GM15510 (cell line): ENCODE measurements around the gene CORT.

Experiments
- POLR2A ChIP-seq: IDR thresholded peaks from 3 replicates; pipeline ENCODE4 v1.6.1; 2011; ENCODE audit warnings: borderline replicate concordance; ENCODE audit not compliant: insufficient read length; ENCODE audit errors: extremely low read depth

CORT gene

GRCh38 chr1:10467078-10467477 is 17.2 kb downstream of the CORT start:
- TF ChIP-seq POLR2A = no peak

DNA sequence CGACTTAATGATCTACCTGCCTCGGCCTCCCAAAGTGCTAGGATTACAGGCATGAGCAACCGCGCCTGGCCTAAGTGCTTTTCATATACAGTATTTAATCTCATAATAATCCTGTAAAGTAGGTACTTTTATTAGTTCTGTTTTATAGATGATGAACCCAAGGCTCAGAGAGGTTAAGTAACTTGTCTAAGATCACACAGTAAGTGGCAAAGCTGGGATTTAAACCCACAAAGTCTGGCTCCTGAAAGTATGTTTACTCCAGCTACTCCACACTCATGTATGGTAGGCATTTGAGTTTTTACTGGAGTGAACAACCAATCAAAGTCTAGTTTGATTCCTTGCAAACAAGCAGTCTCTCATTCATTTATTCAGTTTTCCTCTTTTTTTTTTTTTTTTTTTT is 20.2 kb downstream of the CORT start:
- TF ChIP-seq POLR2A = no peak

DNA sequence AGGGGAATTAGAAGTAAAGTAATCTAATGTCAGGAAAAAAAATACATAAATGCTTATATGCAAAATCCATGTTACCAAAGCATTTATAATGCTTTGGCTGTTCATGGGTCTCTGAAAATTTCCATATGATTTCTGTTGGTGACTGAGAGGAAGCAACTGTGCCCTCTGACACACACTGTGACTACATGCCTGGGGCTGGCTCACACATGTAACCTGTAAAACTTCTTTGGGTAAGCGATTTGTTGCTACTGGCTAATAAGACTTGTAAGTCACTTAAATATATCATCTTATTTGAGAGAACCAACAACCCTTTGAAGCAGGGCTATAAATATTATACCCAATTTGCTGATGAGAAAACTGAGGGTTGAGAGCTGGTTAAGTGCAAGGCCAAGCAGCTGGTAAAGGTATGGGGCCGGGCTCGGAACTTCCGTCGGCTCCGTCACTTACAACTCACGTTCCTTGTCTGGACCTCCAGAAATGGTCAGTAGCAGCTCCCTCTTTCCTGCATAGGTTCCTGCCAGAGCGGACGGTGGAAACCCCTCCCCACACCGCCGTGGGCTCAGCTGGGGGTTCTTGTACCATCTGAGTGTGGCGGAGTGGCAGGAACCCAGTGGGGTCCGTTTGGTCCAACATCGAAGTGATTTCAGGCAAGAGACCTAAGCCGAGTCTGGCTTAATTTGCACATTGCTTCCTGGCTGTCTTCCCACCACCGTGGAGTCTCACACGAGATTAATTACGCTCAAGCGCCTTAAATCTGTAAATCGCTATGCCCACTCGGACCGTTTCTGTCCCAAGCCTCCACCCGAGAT is 21.8 kb downstream of the CORT start:
- no peak for TF ChIP-seq POLR2A

DNA sequence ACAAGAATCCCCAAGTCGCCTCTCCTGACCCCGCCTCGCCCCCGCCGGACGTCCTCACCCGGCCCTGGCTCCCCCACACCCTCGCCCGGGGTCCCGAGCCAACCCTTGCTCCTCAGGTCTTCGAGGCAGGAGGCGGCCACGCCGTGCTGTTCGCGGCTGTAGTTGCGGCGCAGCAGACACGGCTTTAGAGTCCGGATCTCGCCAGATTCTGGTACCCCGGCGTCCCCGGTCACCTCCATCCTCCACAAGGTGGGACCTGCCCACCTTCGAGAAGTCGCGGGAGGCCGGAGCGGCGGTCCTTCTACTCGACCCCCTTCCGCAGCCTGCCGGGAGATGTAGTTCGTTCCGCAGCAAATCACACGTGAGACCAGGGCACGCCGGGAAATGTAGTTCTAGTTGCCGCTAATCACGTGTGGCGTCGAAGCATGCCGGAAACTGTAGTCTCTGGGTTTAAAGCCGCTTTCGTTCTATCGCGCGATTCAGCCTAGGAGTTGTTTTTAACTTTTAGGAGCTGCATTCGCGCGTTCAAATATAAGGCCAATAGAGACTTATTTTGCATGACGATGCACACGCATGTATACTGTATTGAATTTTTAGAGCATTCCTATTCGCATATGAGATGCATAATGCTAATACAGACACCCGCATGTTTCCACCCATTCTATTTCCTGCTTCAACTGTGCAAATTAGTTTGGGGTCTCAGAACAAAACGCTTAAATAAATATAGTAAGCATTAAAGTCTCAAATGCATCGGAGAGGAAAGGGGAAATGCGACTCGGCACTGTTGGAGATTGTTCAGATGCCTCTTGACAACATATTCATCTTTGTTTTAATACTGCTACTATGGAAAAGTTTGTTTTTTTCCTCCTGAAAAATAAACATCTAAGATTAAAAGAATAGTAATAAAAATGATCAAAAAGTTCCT is 22.7 kb downstream of the CORT start, which contains the start of gene DFFA:
Gene DFFA, minus strand, starts transcription at position 310 of the 925 bp plus-strand sequence. Its CDS starts 71 bp downstream, at position 239.
- peak; percentile 76 for TF ChIP-seq POLR2A

- no peak for TF ChIP-seq POLR2A
Observed at GRCh38 chr1:10473145-10473765, 23.4 kb downstream of the CORT start.

GRCh38 chr1:10474613-10475507 is 25.0 kb downstream of the CORT start, which contains the start of gene PEX14:
Gene PEX14, plus strand, starts transcription at chr1:10474950. Its CDS starts 17 bp downstream, at chr1:10474967.
- peak; percentile 78 for TF ChIP-seq POLR2A

GRCh38 chr1:10475510-10475909 is 25.7 kb downstream of the CORT start:
- no peak for TF ChIP-seq POLR2A

DNA sequence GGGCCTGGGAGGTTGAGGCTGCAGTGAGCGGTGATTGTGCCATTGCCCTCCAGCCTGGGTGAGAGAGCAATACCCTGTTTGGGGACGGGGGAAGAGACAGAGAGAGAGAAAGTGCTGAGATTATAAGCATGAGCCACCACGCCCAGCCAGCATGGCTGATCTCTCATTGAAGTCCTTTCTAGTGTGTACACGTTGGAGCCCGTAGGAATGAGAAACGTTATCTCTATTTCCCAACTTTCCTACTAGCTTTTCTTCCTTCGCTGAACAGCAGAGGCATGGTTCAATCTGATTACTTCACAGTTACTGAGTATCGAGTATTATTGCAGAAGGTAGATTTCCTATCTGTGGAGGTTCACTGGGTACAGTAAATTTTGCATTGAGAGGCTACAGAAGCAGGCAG is 29.5 kb downstream of the CORT start:
- no peak for TF ChIP-seq POLR2A

- no peak for TF ChIP-seq POLR2A
Observed at GRCh38 chr1:10480614-10481013, 30.8 kb downstream of the CORT start.

DNA sequence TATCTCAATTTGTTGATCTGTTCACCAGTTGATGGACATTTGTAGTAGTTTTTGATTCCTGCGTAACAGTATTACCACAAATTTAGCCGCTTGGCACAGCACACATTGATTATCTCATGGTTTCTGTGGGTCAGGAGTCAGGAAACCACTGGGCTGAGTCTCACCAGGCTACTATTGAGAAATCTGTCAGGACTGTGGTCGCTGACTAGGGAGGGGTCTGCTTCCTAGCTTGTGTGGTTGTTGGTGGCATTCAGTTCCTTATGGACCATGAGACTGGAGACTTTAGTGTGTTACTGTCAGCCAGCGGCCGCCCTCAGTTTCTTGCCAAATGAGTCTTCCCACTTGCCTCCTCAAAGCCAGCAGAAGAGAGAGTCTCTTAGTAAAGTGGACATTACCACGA is 34.7 kb downstream of the CORT start:
- TF ChIP-seq POLR2A = no peak

DNA sequence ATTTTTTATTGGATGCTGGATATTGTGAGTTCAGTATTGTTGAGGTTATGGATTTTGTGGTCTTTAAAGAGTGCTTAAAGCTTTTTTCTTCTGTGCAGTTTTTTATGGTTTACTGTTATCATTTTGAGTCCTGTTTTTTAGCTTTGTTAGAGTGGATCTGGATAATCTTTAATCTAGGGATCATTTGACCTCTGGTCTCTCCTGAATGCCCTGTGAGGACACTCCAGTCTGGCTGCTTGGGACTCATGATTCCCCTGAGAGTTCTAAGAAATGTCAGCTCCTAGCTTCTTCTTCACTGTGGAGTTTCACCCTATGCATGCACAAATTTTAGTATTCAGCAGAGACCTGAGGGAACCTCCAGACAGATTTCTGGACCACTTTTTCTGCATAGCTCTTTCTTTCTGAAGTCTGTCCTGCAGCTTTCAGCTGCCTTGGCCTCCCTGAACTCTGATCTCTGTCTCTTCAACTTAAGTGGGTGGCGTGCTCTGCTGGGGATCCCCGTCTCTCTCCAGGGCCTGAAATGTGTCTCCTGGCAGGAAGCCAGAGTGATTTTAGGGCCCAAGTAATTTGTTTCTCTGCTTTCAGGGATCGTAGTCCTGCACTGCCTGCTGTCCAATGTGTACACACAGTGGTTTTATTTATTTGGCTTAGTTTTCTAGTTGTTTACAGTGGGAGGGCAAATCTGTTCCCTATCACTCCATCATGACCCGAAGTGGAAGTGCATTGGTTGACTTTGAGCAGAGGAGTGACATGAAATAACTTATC is 39.6 kb downstream of the CORT start:
- no peak for TF ChIP-seq POLR2A

DNA sequence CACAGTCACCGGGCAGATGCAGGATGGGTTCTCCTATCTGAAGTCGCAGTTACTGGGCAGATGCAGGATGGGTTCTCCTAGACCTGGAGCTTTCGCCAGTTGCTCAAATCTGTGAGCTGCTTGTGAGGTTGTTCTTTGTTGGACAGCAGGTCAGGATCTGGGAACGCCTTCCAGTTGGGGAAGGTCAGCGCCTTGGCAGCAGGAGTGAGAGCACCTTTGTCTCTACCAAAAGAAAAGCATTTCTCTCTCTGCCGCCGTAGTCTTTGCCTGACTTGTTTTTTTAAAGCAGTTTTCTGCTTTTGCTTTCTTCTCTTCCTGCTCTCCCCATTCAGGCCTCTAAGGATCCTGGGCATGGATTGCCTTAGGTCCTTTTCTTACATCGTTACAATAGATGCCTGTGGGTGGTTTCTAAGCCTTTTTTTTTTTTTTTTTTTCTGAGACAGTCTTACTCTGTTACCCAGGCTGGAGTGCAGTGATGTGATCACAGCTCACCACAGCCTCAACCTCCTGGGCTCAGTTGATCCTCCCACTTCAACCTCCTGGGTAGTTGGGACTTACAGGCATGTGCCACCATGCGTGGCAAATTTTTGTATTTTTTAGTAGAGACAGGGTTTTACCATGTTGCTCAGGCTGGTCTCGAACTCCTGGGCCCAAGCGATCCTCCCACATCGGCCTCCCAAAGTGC is 40.6 kb downstream of the CORT start:
- no peak for TF ChIP-seq POLR2A

GRCh38 chr1:10494418-10494753 is 44.6 kb downstream of the CORT start:
- TF ChIP-seq POLR2A = no peak
